ENCODE measurements around the gene PAX6.

The PAX6 gene

GRCh38 chr11:31796499-31797189 lies 14.5 kb downstream of the PAX6 start:
- DNase-seq = no peak

DNA sequence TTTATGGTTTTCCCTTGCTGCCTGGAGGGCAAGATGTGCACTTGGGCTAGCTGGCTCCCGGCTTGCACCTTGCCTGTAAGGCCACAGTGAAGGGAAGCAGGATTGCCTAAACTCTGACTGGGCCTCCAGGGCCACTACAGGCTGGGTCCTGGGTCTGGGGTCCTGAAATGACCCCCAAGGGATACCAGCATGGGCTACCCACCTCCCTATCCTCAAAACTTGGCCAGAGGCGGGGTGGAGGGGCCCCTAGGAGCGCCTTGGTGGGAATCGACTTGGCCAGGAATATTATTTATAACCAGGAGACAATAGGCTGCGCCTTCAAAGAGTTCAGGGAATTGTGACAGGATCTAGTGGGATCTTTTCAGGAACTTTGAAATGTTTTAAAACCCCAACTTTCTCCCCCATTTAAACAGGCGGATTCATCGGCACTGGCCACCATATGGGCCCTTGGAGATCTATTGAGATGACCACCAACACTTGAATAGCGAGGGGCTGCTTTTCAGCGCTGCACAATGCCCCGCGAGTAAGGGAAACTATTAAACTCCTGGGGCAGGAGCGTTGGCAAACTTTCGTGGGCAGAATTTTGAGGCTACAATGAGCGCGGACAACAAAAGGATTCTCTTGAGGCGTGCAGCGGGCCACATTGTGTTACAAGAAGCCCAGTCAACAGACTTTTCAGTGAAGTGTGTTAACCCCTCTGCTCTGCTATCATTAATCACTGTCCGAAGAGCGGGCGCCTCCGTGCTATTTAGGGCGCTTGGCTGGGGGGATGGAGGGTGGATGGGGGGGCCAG lies 15.2 kb downstream of the PAX6 start:
- DNase-seq = no peak

GRCh38 chr11:31794548-31794947 lies 16.6 kb downstream of the PAX6 start:
- DNase-seq = no peak

- DNase-seq = no peak
Measured at GRCh38 chr11:31793264-31793663, 17.9 kb downstream of the PAX6 start.

DNA sequence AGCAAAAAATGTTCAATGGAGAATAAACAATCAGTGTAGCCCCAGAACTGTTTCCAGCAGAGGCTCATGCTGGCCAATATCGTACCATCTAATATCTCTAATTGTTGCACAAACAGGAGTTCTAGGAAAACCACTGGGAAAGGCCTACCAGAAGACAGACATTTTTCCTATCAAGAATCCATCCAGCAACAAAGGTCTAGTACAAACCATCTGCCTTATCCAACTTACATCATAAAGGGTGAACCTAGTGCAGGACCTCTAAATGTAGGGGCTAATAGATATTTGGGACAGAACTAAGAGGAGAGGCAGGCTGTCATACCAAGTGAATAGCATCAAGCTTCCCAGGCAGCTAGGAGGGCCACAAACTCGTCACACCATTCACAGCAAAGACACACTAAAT lies 18.7 kb downstream of the PAX6 start:
- DNase-seq = no peak

GRCh38 chr11:31792036-31792435 lies 19.1 kb downstream of the PAX6 start:
- no peak for DNase-seq

DNA sequence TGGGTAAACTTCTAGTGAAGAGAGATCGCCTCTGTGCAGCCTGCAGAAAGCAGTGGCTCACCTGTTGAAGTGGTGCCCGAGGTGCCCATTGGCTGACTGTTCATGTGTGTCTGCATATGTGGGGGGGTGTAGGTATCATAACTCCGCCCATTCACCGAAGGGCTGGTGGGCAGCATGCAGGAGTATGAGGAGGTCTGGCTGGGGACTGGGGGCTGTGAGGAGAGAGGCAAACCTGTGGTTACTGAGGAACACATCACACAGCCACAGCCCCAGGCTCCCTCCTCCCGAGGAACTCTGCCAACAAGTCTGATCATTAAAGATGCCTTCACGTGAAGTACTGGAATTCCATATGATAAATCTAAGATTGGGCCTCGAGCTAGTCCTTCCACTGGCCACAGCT lies 20.5 kb downstream of the PAX6 start:
- no peak for DNase-seq

DNA sequence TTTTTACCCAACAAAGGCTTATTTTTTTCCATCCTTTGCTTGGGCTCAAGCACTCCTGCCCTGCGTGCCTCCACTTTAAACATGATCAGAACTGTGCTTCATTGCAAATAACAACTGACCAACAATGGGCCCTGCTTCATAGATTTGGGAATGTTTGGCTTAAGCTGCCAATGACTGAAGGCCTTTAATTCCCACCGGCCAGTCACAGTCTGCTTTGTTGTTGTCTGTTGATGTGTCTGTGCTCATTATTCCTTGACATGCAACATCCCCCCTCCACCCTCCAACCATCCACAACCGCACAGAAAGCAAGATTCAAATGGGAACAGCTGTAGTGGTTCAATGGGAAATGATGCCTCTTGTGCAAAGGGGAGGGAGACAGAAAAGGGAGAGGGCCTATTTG lies 23.0 kb downstream of the PAX6 start:
- no peak for DNase-seq

DNA sequence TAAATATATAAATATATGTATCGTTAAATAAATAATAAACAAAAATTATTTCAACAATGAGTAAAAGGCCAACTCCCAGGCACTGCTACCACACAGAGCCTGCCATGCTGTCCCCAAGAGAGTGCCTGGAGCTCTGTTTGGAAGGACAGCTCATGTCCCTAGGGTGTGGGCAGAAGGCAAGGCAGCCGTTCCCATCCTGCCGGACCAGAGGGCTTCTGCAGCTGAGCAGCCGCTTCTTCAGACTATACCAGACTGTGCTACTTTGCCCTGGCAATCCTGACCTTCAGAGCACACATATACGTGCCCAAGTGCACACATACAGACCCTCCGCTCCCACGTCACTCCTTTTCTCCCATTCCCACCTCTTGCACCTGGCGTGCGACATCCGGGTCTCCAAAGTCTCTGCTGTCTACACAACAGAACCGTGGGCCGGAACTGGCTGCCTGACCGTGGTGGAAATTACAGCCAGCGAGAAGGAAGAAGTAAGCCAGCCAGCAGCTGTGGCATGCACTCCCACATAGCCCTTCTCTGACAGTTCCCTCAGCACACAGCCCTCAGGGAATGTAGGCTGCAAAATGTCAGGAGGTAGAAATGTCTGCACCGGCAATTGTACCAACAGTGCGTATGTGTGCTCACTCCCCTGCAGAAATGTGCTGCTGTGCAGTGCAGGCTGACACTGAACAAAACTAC lies 24.0 kb downstream of the PAX6 start:
- no peak for DNase-seq

- no peak for DNase-seq
Measured at GRCh38 chr11:31784611-31785010, 26.5 kb downstream of the PAX6 start.

- DNase-seq = no peak
Measured at GRCh38 chr11:31783252-31783651, 27.9 kb downstream of the PAX6 start.

- no peak for DNase-seq
Measured at GRCh38 chr11:31782257-31782656, 28.9 kb downstream of the PAX6 start.

GRCh38 chr11:31780480-31780971 lies 30.6 kb downstream of the PAX6 start:
- DNase-seq = no peak

GRCh38 chr11:31780078-31780477 lies 31.0 kb downstream of the PAX6 start:
- no peak for DNase-seq

DNA sequence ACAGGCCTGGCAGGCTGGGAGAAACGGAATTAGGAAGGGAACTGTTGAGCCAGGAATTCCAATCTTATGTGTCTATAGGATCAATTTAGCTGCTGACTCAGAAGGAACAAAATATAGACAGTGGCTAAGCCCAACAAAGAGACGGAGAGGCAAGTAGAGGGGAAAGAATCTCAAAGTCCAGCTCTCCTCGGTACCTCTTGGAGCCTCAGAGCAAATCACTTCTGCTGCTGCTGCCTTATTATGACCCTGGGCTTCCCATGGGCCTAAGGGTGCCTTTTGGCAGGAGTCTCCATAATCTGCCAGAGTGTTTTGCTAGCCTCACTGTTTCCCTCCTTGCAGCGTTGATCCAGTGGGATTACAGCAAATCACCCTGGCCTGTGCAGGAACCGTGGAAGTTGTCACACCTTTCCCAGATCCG lies 31.7 kb downstream of the PAX6 start:
- no peak for DNase-seq

GRCh38 chr11:31772412-31772811 lies 38.7 kb downstream of the PAX6 start:
- no peak for DNase-seq

GRCh38 chr11:31770011-31770700 lies 41.0 kb downstream of the PAX6 start:
- no peak for DNase-seq

DNA sequence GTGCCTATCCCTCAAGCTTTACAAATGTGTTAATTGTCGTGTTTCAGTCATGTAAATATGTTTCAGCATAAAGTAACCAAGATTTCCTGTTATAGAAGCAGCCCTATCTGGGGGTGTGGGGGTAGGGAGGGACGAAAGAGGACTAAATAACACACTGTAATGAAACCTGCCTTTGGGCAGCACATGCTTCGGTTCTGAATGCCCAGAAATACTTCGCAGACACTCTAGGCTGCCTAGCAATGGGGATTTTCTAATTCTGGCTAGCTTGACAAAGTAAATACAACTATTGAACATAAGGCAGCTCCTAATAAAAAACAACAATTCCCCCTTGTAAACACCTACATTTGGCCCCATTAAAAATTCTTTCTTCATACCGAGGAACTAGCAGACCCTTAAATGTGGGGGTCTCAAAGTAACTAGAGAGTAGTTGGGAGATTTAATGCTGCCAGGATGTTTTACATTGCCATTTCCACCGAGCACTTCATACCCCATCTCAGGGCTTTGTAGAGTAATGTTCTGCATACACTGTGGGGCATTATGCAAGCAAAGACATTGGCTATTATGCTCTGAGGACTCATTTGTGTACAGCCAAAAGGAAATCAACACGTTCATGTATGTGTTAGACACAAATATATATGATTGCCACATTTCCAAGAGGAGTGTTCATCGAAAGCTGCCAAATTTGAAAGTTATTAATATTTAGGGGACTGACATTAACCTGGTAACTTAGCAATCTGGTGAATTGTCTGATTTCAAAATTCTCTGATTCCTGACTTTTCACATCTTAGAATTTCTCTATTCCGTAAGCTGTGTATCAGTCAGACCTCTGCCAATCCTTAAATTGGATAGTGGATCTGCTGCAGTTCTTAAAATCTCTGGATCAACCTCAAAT lies 42.1 kb downstream of the PAX6 start:
- DNase-seq = no peak

DNA sequence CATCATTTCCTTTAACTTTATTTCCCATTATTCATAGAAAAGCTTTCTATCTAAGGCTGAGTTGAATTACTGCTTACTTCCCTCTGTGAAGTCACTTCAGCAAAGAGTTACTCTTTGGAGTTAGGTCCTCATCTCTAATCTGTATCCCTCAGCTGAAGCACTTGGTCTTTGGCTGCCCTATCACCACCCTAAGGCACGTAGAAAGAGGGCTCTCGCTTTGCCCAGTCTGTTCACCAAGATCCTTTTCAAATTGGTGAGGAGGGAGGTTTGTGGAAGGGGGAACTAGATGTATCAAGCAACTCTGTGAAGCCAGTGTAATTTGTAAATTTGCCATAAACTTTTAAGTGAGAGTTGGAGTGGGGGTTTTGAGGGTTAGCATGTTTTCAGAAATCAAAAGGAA lies 43.4 kb downstream of the PAX6 start:
- DNase-seq = no peak

DNA sequence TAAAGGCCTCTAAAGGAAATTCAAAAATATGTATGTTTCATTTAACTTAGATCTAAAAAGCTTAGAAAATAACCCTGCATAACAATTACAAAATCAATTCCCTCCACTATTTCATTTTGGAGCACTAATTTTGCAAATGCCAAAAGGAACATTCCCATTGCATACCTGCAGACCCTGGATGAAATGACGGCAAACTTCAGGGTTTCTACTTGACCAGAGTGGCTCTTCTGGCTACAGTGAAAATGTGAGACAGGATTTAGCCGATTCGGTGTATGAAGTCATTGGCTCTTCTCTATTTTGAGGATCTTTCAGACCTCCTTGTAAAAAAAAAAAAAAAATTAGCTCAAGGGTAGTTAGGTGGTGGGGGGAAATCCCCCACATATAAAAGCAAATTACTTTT lies 44.1 kb downstream of the PAX6 start:
- no peak for DNase-seq

DNA sequence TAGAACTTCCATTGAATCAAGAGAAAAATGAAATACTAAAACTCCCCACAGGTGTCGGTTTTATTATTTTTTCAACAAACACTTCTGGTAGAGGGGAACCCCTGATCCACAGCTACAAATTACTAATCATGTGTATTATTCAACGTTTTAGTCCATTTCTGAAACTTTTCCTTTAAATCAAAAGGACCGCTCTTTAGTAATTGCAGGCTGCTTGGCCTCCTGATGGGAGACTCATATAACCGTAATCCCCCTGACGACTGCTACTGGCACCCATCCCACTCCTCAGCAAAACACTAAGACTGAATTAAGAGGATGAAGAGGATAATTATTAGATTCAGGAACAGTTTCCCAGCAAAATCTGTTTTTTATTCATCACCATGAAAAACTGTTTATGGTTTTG lies 46.4 kb downstream of the PAX6 start:
- no peak for DNase-seq

- no peak for DNase-seq
Measured at GRCh38 chr11:31764261-31764660, 46.9 kb downstream of the PAX6 start.
